Esophagus squamous epithelium (tissue), 4 donors: ENCODE data around the gene DPYSL4.

Experiments used
- POLR2A ChIP-seq, 4 donors: fragments of 450-650 bp; IDR thresholded peaks; one replicate each; pipeline ENCODE4 v1.6.1; 2017; ENCODE audit warnings: antibody characterized with exemption in 4 of 4, mild to moderate bottlenecking in 4 of 4, moderate library complexity in 3 of 4
- TF ChIP-seq, protein P1 (sequence below), 6 experiments: fragments of 450-650 bp in 4 of 6; fragments of 200-600 bp in 2 of 6; sonication (generic) in 2 of 6; IDR thresholded peaks; one replicate each; pipeline ENCODE4 v1.5.1; 2016 to 2019; ENCODE audit warnings: antibody characterized with exemption in 6 of 6, mild to moderate bottlenecking in 4 of 6, moderate library complexity in 4 of 6

DNA sequence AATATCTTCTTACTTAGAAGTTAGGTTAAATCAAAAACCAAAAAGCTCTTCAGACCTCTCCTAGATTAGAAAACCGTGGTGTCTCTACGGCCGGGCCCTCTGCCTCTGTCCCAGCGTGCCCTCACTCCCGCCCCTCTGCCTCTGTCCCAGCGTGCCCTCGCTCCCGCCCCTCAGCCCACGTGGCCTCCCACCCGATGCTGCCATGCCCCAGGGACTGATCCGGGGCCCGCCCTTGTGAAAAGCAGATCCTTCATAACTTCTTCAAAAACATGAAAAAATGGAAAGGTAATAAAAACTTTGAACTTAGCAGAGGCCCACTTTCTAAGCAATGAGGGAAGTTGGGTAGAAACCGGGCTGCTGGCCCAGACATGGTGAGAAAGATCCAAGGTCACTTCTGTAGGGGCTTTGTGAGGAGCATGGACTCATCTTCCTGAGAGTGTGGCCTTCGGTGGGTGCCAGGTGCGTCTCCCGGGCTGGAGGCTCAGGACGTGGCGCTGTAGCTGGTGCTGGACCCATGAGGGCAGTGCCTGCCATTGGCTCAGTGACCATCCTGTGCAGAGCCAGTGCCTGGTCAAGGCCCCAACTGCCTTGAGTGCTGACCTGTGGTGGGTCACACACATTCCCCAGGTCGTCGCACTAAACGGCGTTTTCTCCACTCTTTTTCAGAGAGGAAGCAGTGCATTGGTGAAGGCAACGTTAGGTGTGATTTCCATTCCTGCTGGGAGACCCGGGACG, 4.9 kb upstream of the DPYSL4 start:
- no peak for TF ChIP-seq POLR2A (IDR thresholded peaks at IDR 0.05)
- TF ChIP-seq, protein P1, sequence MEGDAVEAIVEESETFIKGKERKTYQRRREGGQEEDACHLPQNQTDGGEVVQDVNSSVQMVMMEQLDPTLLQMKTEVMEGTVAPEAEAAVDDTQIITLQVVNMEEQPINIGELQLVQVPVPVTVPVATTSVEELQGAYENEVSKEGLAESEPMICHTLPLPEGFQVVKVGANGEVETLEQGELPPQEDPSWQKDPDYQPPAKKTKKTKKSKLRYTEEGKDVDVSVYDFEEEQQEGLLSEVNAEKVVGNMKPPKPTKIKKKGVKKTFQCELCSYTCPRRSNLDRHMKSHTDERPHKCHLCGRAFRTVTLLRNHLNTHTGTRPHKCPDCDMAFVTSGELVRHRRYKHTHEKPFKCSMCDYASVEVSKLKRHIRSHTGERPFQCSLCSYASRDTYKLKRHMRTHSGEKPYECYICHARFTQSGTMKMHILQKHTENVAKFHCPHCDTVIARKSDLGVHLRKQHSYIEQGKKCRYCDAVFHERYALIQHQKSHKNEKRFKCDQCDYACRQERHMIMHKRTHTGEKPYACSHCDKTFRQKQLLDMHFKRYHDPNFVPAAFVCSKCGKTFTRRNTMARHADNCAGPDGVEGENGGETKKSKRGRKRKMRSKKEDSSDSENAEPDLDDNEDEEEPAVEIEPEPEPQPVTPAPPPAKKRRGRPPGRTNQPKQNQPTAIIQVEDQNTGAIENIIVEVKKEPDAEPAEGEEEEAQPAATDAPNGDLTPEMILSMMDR (IDR thresholded peaks at IDR 0.05): no peak
